ENCODE data around the gene PLIN5. TPM values are rescaled to one million over a fixed set of nuclear protein-coding genes. Genes with fewer than 3 reads are reported as not detected.
A peak's percentile ranks its signal among the peaks of the same experiment; 100 is the strongest.

The PLIN5 gene
- total and polyA plus RNA-seq, 10 of the 15 experiments (the other 5 are each of a cell fraction or from before 2014, with no cell fraction given), result 0.15 to 0.33 TPM; not detected in 8

DNA sequence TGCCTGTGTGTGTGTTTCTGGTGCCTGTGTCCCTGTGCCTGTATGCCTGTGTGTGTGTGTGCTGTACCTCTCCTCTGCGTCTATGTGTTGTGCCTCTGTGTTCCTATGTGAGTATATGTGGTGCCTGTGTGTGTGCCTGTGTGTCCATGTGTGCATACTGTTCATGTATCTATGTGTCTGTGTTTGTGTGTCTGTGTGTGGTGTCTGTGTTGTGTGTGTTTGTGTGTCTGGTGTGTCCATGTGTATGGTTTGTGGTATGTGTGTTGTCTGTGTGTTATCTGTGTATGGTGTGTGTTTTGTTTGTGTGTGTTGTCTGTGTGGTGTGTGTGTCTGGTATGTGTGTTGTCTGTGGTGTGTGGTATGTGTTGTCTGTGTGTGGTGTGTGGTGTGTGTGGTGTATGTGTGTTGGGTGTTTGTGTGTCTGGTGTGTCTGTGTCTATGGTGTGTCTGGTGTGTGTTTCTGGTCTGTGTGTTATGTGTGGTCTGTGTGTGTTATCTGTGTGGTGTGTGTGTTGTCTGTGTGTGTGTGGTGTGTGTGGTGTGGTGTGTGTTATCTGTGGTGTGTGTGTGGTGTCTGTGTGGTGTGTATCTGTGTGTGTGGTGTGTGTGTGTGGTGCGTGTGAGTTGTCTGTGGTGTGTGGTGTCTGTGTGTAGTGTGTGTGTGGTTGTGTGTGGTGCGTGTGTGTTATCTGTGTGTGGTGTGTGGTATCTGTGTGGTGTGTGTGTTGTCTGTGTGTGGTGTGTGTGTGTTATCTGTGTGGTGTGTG lies 42.5 kb downstream of the PLIN5 start:
- CTCF ChIA-PET, result no interaction called here
- intact Hi-C loops (cut with micrococcal nuclease; ENCODE audit: unreplicated experiment) (no loop called here), in situ Hi-C loops (cut with MboI) (no loop called here)
- 0 out of 2 replicates have a peak, but pooled peaks have one; percentile 3 for TF ChIP-seq RUNX3 (IDR thresholded peaks at IDR 0.05; ENCODE audit: low read length)
- TF ChIP-seq NR2C2 (IDR thresholded peaks at IDR 0.05; ENCODE audit: borderline replicate concordance, control insufficient read depth, insufficient read length, low read depth), result peak; percentile 16
- no peak for TF ChIP-seq CREB1 (IDR thresholded peaks at IDR 0.05; ENCODE audit: low read depth)
- Histone ChIP-seq H3K4me3 (no peak overlapping the region), H3K4me2 (ENCODE audit: control insufficient read depth, insufficient read depth) (no peak overlapping the region), H3K36me3 (ENCODE audit: control insufficient read depth in 2 of 2, insufficient read depth in 2 of 2, low read length in 1 of 2) (peaks cover 12 to 17% of the 10 kb centered on the region in 2 experiments; a peak in 3 of 4 replicates), H3K79me2 (ENCODE audit: control insufficient read depth, insufficient read depth, low read length) (no peaks in the 10 kb centered on the region), H2AFZ (ENCODE audit: control insufficient read depth, low read depth, low read length) (no peak overlapping the region), H3K27me3 (replicated peaks in 1 of 2; ENCODE audit: control insufficient read depth in 2 of 2, insufficient read depth in 2 of 2, low read length in 1 of 2) (no peaks in the 10 kb centered on the region), H3K9me3 (replicated peaks; ENCODE audit: control insufficient read depth, insufficient read depth, low read length) (no peaks in the 10 kb centered on the region), H3K9ac (ENCODE audit: control insufficient read depth, insufficient read depth, low read length) (no peak overlapping the region), H3K4me1 (ENCODE audit: control insufficient read depth, insufficient read depth, low read length) (no peaks in the 10 kb centered on the region), H3K27ac (ENCODE audit: control insufficient read depth, insufficient read depth) (no peak overlapping the region), H4K20me1 (ENCODE audit: control insufficient read depth, insufficient read depth) (no peaks in the 10 kb centered on the region)
- FAIRE-seq (peak; percentile 74), DNase-seq (ENCODE audit: low read depth, low spot score) (no peak), ATAC-seq (no peak)
- 92% methylated on average over 2 of the region's 3 CpGs for WGBS (ENCODE audit: insufficient coverage, insufficient replicate concordance, low lambda C conversion rate, missing lambda C conversion rate)
- POLR2A ChIA-PET, result no interaction called here
- BruUV-seq (replicated peaks), result no TSS peak
- SMC1A ChIA-PET (ENCODE audit: uncharacterized antibody, unreplicated experiment), result no interaction called here
- RAD21 ChIA-PET (ENCODE audit: unreplicated experiment), result no interaction called here

DNA sequence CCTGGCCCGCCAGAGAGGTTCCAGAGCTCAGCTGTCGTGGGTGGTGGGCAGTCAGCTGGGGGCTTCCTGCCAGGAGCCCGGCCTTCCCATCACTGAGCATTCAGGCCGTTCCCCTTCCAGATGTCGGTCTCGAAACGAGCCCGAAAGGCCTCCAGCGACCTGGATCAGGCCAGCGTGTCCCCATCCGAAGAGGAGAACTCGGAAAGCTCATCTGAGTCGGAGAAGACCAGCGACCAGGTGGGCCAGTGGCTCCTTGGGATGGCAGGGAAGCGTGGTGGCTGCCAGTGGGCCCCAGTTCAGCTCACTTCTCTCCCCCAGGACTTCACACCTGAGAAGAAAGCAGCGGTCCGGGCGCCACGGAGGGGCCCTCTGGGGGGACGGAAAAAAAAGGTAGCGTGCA lies 43.6 kb downstream of the PLIN5 start:
- H3K4me3 ChIP-seq, result no peak overlapping the region
- H3K36me3 ChIP-seq (ENCODE audit: control insufficient read depth in 2 of 2, insufficient read depth in 2 of 2, low read length in 1 of 2), result peaks cover 12 to 17% of the 10 kb centered on the region in 2 experiments; a peak in 3 of 4 replicates
- H3K27me3 ChIP-seq (replicated peaks in 1 of 2; ENCODE audit: control insufficient read depth in 2 of 2, insufficient read depth in 2 of 2, low read length in 1 of 2), result no peaks in the 10 kb centered on the region
- H3K4me1 ChIP-seq (ENCODE audit: control insufficient read depth, insufficient read depth, low read length), result no peaks in the 10 kb centered on the region
- 93% methylated on average over 16 of the region's 21 CpGs for WGBS (ENCODE audit: insufficient coverage, insufficient replicate concordance, low lambda C conversion rate, missing lambda C conversion rate)
- ChIA-PET RAD21 (ENCODE audit: unreplicated experiment) (no interaction called here), POLR2A (no interaction called here), SMC1A (ENCODE audit: uncharacterized antibody, unreplicated experiment) (no interaction called here), CTCF (no interaction called here)
- DNase-seq (ENCODE audit: low read depth, low spot score), result no peak
- no peak overlapping the region for H3K4me2 ChIP-seq (ENCODE audit: control insufficient read depth, insufficient read depth)
- no peaks in the 10 kb centered on the region for H4K20me1 ChIP-seq (ENCODE audit: control insufficient read depth, insufficient read depth)
- FAIRE-seq, result no peak
- H3K27ac ChIP-seq (ENCODE audit: control insufficient read depth, insufficient read depth), result no peak overlapping the region
- in situ Hi-C loops (cut with MboI) (no loop called here), intact Hi-C loops (cut with micrococcal nuclease; ENCODE audit: unreplicated experiment) (no loop called here)
- ATAC-seq, result no peak
- no peak overlapping the region for H2AFZ ChIP-seq (ENCODE audit: control insufficient read depth, low read depth, low read length)
- no peaks in the 10 kb centered on the region for H3K9me3 ChIP-seq (replicated peaks; ENCODE audit: control insufficient read depth, insufficient read depth, low read length)
- no peak overlapping the region for H3K9ac ChIP-seq (ENCODE audit: control insufficient read depth, insufficient read depth, low read length)
- BruUV-seq (replicated peaks), result no TSS peak
- H3K79me2 ChIP-seq (ENCODE audit: control insufficient read depth, insufficient read depth, low read length), result no peaks in the 10 kb centered on the region
- no peak for TF ChIP-seq STAT1 (conservative IDR thresholded peaks at IDR 0.05)
- TF ChIP-seq TAF1 (IDR thresholded peaks at IDR 0.05; ENCODE audit: borderline replicate concordance, low read depth, low read length), result no peak
- no peak for TF ChIP-seq RELA (IDR thresholded peaks at IDR 0.05; ENCODE audit: borderline replicate concordance, partially characterized antibody)
- TF ChIP-seq, protein P1, sequence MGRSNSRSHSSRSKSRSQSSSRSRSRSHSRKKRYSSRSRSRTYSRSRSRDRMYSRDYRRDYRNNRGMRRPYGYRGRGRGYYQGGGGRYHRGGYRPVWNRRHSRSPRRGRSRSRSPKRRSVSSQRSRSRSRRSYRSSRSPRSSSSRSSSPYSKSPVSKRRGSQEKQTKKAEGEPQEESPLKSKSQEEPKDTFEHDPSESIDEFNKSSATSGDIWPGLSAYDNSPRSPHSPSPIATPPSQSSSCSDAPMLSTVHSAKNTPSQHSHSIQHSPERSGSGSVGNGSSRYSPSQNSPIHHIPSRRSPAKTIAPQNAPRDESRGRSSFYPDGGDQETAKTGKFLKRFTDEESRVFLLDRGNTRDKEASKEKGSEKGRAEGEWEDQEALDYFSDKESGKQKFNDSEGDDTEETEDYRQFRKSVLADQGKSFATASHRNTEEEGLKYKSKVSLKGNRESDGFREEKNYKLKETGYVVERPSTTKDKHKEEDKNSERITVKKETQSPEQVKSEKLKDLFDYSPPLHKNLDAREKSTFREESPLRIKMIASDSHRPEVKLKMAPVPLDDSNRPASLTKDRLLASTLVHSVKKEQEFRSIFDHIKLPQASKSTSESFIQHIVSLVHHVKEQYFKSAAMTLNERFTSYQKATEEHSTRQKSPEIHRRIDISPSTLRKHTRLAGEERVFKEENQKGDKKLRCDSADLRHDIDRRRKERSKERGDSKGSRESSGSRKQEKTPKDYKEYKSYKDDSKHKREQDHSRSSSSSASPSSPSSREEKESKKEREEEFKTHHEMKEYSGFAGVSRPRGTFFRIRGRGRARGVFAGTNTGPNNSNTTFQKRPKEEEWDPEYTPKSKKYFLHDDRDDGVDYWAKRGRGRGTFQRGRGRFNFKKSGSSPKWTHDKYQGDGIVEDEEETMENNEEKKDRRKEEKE (IDR thresholded peaks at IDR 0.05), result no peak
- no peak for TF ChIP-seq STAT3 (IDR thresholded peaks at IDR 0.05; ENCODE audit: low read depth, low read length)
- no peak for TF ChIP-seq POLR2AphosphoS5 (IDR thresholded peaks at IDR 0.05; ENCODE audit: low read length)
- TF ChIP-seq CHD2 (IDR thresholded peaks at IDR 0.05; ENCODE audit: borderline replicate concordance, low read depth, low read length), result no peak
- TF ChIP-seq MTA2 (IDR thresholded peaks at IDR 0.05; ENCODE audit: low read depth), result no peak
- TF ChIP-seq BHLHE40 (IDR thresholded peaks at IDR 0.05; ENCODE audit: borderline replicate concordance in 1 of 2, low read depth in 2 of 2, low read length in 1 of 2), result no peak
- TF ChIP-seq EP300 (IDR thresholded peaks at IDR 0.05; ENCODE audit: borderline replicate concordance in 1 of 2, control insufficient read depth in 1 of 2, low read depth in 2 of 2, low read length in 2 of 2), result no peak
- TF ChIP-seq IKZF1 (conservative IDR thresholded peaks at IDR 0.05), result no peak
- no peak for TF ChIP-seq FOXM1 (IDR thresholded peaks at IDR 0.05; ENCODE audit: low read depth, low read length)
